ENCODE measurements around the gene TRRAP. TPM values are rescaled to one million over a fixed set of nuclear protein-coding genes. Genes with fewer than 3 reads are reported as not detected.

TRRAP gene
- total and polyA plus RNA-seq, 2 of the 8 experiments (the other 6 are each of a cell fraction or from before 2014, with no cell fraction given): 21.7 to 48.6 TPM

DNA sequence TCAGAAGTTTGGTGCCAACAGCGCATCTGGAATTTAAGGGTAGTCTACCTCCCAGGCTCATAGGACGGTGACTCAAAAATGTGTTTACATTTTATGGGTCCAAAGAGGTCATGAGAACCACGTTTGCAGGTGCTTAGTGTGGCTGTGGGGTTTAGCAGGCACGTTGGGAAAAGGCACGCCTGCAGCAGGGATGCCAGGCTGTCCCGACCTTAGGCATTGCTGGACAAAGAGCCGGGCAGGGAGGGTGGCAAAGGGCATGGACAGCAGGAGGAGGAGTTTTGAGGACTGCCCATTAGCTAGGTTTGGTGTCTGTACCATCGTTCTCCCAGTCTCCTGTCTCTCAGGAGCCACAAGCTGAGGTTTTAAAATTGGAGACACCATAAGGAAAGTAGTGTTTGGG is 104.4 kb downstream of the TRRAP start:
- Histone ChIP-seq H3K4me3 (ENCODE audit: extremely low read depth in 1 of 4, insufficient read depth in 2 of 4, low read depth in 3 of 4, low read length in 4 of 4) (no peak overlapping the region), H2AFZ (ENCODE audit: low read length) (no peak overlapping the region), H3K79me2 (ENCODE audit: control insufficient read depth in 1 of 2, insufficient read depth in 2 of 2, low read length in 2 of 2) (no peaks in the 10 kb centered on the region), H4K20me1 (replicated peaks in 1 of 2; ENCODE audit: control insufficient read depth in 1 of 2, insufficient read depth in 2 of 2, low read length in 2 of 2) (peaks cover 3% of the 10 kb centered on the region in 2 experiments), H4K5ac (ENCODE audit: insufficient read length, low read depth, low read length) (no peak overlapping the region), H3K27ac (ENCODE audit: low read depth, low read length) (no peak overlapping the region), H3K27me3 (replicated peaks in 1 of 4; ENCODE audit: control insufficient read depth in 3 of 4, extremely low read depth in 1 of 4, insufficient read depth in 3 of 4, low read length in 3 of 4) (no peaks in the 10 kb centered on the region), H2BK15ac (ENCODE audit: low read length) (no peak overlapping the region), H2BK12ac (ENCODE audit: low read depth, low read length) (no peak overlapping the region), H2BK20ac (ENCODE audit: low read length) (no peak overlapping the region), H3K4me2 (ENCODE audit: insufficient read depth in 1 of 2, low read depth in 2 of 2, low read length in 2 of 2) (no peak overlapping the region), H4K8ac (ENCODE audit: extremely low read depth, insufficient read depth, low read length) (no peak overlapping the region), H4K91ac (replicated peaks; ENCODE audit: insufficient read length, low read length) (no peak overlapping the region), H3K9ac (replicated peaks in 1 of 4; ENCODE audit: extremely low read depth in 1 of 4, low read depth in 3 of 4, low read length in 3 of 4) (no peak overlapping the region), H2AK5ac (ENCODE audit: low read depth, low read length) (no peak overlapping the region), H3K14ac (ENCODE audit: insufficient read length) (no peak overlapping the region), H3K9me3 (ENCODE audit: insufficient read depth in 2 of 2, low read depth in 1 of 2, low read length in 1 of 2) (0 out of 4 replicates have a peak, but pooled peaks cover 0 to 4% of the 10 kb centered on the region in 2 experiments), H3K23me2 (ENCODE audit: low read depth, low read length) (no peaks in the 10 kb centered on the region), H2BK120ac (replicated peaks; ENCODE audit: low read depth, low read length) (no peak overlapping the region), H3K18ac (ENCODE audit: extremely low read depth, low read length) (no peak overlapping the region), H3K23ac (ENCODE audit: insufficient read length) (no peak overlapping the region), H3K79me1 (ENCODE audit: low read depth, low read length) (no peaks in the 10 kb centered on the region), H3K56ac (replicated peaks; ENCODE audit: insufficient read length, low read depth, low read length) (no peak overlapping the region), H3K36me3 (ENCODE audit: control insufficient read depth in 2 of 4, insufficient read depth in 4 of 4, low read length in 3 of 4) (peaks cover 21 to 79% (median 67%) of the 10 kb centered on the region in 4 experiments), H2BK5ac (ENCODE audit: low read depth, low read length) (no peak overlapping the region), H3K4me1 (replicated peaks in 1 of 4; ENCODE audit: control insufficient read depth in 3 of 4, insufficient read depth in 4 of 4, low read length in 3 of 4) (no peaks in the 10 kb centered on the region), H3K4ac (replicated peaks; ENCODE audit: insufficient read length, low read depth, low read length) (no peak overlapping the region)
- TF ChIP-seq CTBP2 (IDR thresholded peaks at IDR 0.05; ENCODE audit: borderline replicate concordance, insufficient read depth, insufficient read length, low read length): no peak
- TF ChIP-seq, protein P1, sequence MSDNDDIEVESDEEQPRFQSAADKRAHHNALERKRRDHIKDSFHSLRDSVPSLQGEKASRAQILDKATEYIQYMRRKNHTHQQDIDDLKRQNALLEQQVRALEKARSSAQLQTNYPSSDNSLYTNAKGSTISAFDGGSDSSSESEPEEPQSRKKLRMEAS (IDR thresholded peaks at IDR 0.05): no peak
- no peak for TF ChIP-seq TBP (IDR thresholded peaks at IDR 0.05; ENCODE audit: low read depth, low read length)
- TF ChIP-seq, protein P2, sequence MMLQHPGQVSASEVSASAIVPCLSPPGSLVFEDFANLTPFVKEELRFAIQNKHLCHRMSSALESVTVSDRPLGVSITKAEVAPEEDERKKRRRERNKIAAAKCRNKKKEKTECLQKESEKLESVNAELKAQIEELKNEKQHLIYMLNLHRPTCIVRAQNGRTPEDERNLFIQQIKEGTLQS (IDR thresholded peaks at IDR 0.05; ENCODE audit: insufficient read depth, low read depth, low read length): no peak
- no peak for TF ChIP-seq TAF7 (optimal IDR thresholded peaks at IDR 0.05; ENCODE audit: borderline replicate concordance, low read depth, low read length)
- no peak for TF ChIP-seq POLR2AphosphoS5 (IDR thresholded peaks at IDR 0.05; ENCODE audit: low read depth, low read length)
- no peak for TF ChIP-seq KDM4A (IDR thresholded peaks at IDR 0.05; ENCODE audit: low read depth, low read length, severe bottlenecking)
- no peak for TF ChIP-seq CBX8 (IDR thresholded peaks at IDR 0.05; ENCODE audit: borderline replicate concordance, low read depth, low read length)
- no peak for TF ChIP-seq RAD21 (IDR thresholded peaks at IDR 0.05 in 1 of 2, conservative IDR thresholded peaks at IDR 0.05 in 1 of 2; ENCODE audit: low read depth in 2 of 2, low read length in 2 of 2)
- no peak for TF ChIP-seq JUND (IDR thresholded peaks at IDR 0.05; ENCODE audit: low read length)
- TF ChIP-seq EP300 (IDR thresholded peaks at IDR 0.05; ENCODE audit: borderline replicate concordance in 1 of 2, low read depth in 2 of 2, low read length in 2 of 2): no peak
- ChIA-PET POLR2A (ENCODE audit: partially characterized antibody) (no interaction called here), CTCF (ENCODE audit: partially characterized antibody) (no interaction called here)
- FAIRE-seq (no peak), DNase-seq (ENCODE audit: low read depth in 1 of 2, low spot score in 2 of 2) (no peak)
- 86% methylated on average over 8 of the region's 8 CpGs; no CpG with 5 or more reads in 1 of the 2 experiments for whole genome bisulfite sequencing, 2 experiments (ENCODE audit: extremely low coverage in 1 of 2, insufficient coverage in 1 of 2, insufficient read length in 1 of 2, insufficient replicate concordance in 2 of 2, low coverage in 1 of 2, low lambda C conversion rate in 2 of 2, missing lambda C conversion rate in 1 of 2)

All from H1 (cell line).